A549 (cell line): ENCODE data around the gene MT1A. TPM values are rescaled to one million over a fixed set of nuclear protein-coding genes. Genes with fewer than 3 reads are reported as not detected.

Source experiments
- ATAC-seq, 2 experiments: fragments of 200-7000 bp in 1 of 2; fragments of >200 bp in 1 of 2; cut with Nextera tagmentation in 1 of 2; cut with Tn5 transposase in 1 of 2; 3 replicates each; pipeline versions ENCODE4 v1.8.0 to v1.9.1; 2018 to 2020; ENCODE audit warnings: mild to moderate bottlenecking in 1 of 2, moderate library complexity in 1 of 2
- CTCF ChIA-PET: fragments of 300-600 bp; sonication (Branson Sonifier 250); formaldehyde crosslinking; extraction: SDS; loops from one replicate; lab custom pipeline; 2021; ENCODE audit warnings: antibody characterized with exemption, inconsistent platforms; lab: Yijun Ruan, JAX
- POLR2A ChIA-PET: fragments of 350-600 bp; formaldehyde crosslinking; extraction: SDS; loops from one replicate; lab custom pipeline; 2021; ENCODE audit warnings: antibody characterized with exemption, inconsistent platforms; lab: Yijun Ruan, JAX
- DNase-seq, 2 experiments: peaks; one replicate each; pipeline versions ENCODE4 v3.0.0 to v3.0.0-alpha.2; 2011 to 2016; ENCODE audit warnings: low read depth in 1 of 2, low spot score in 1 of 2
- FAIRE-seq: peaks from 2 replicates; lab custom pipeline; 2011; peaks lifted over from hg19 to GRCh38; lab: Jason Lieb, UNC
- H3K27ac ChIP-seq, 2 experiments: fragments of >200 bp; sonication (Bioruptor Twin); formaldehyde crosslinking; 3 replicates each; pipeline ENCODE4 v1.5.1; 2016 to 2017
- H3K4me1 ChIP-seq: fragments of >200 bp; sonication (Bioruptor Twin); formaldehyde crosslinking; 3 replicates; pipeline ENCODE4 v1.6.1; 2016
- H3K4me2 ChIP-seq: fragments of >200 bp; sonication (Bioruptor Twin); formaldehyde crosslinking; 3 replicates; pipeline ENCODE4 v1.6.1; 2016
- H3K4me3 ChIP-seq: fragments of >200 bp; sonication (Bioruptor Twin); formaldehyde crosslinking; 3 replicates; pipeline ENCODE4 v1.5.1; 2016
- H3K9me3 ChIP-seq: fragments of >200 bp; sonication (Bioruptor Twin); formaldehyde crosslinking; 3 replicates; pipeline ENCODE4 v1.6.1; 2016
- BHLHE40 ChIP-seq: IDR thresholded peaks from 2 replicates; pipeline ENCODE4 v1.6.1; 2012; ENCODE audit warnings: low read depth, low read length, inconsistent platforms
- CBX2 ChIP-seq: fragments of 200-600 bp; sonication (generic); IDR thresholded peaks from 2 replicates; pipeline ENCODE4 v1.6.1; 2016; ENCODE audit warnings: low read depth, mild to moderate bottlenecking, borderline replicate concordance
- CBX8 ChIP-seq: fragments of 200-600 bp; sonication (generic); IDR thresholded peaks from 2 replicates; pipeline ENCODE4 v1.6.1; 2016
- FOSB ChIP-seq: fragments of 250-450 bp; sonication (Bioruptor Pico); IDR thresholded peaks from 2 replicates; pipeline ENCODE4 v1.5.0; 2020; ENCODE audit warnings: mild to moderate bottlenecking, moderate library complexity
- FOSL2 ChIP-seq, 2 experiments: fragments of 450-650 bp in 1 of 2; fragments of >200 bp in 1 of 2; sonication (Bioruptor Twin) in 1 of 2; formaldehyde crosslinking; IDR thresholded peaks; 2 replicates each; pipeline versions ENCODE4 v1.5.0 to v1.6.1; 2016 to 2020; ENCODE audit warnings: mild to moderate bottlenecking in 1 of 2, moderate library complexity in 1 of 2
- FOXS1 ChIP-seq: fragments of 250-450 bp; sonication (Bioruptor Pico); IDR thresholded peaks from 2 replicates; pipeline ENCODE4 v1.5.0; 2020; ENCODE audit warnings: mild to moderate bottlenecking, moderate library complexity
- GATA3 ChIP-seq: IDR thresholded peaks from 2 replicates; pipeline ENCODE4 v1.6.1; 2012; ENCODE audit warnings: borderline replicate concordance
- HDAC2 ChIP-seq: fragments of 200-600 bp; sonication (generic); IDR thresholded peaks from 2 replicates; pipeline ENCODE4 v1.6.1; 2016
- HOXB13 ChIP-seq: fragments of 250-450 bp; sonication (Bioruptor Pico); IDR thresholded peaks from 2 replicates; pipeline ENCODE4 v1.5.0; 2020; ENCODE audit warnings: low read depth, mild to moderate bottlenecking, moderate library complexity
- KDM5A ChIP-seq: fragments of 200-600 bp; sonication (generic); IDR thresholded peaks from 2 replicates; pipeline ENCODE4 v1.6.1; 2016; ENCODE audit warnings: antibody characterized with exemption, mild to moderate bottlenecking
- MAFK ChIP-seq: fragments of 450-650 bp; IDR thresholded peaks from 2 replicates; pipeline ENCODE4 v1.6.1; 2014; ENCODE audit not compliant: partially characterized antibody
- MAZ ChIP-seq: fragments of 150-350 bp; IDR thresholded peaks from 2 replicates; pipeline ENCODE4 v1.6.1; 2014; ENCODE audit warnings: antibody characterized with exemption, low read depth, low read length, borderline replicate concordance
- MYC ChIP-seq: IDR thresholded peaks from 2 replicates; pipeline ENCODE4 v1.6.1; 2012; ENCODE audit warnings: mild to moderate bottlenecking, inconsistent platforms, low read length, improper control_type of control experiment, borderline replicate concordance
- POLR2A ChIP-seq: IDR thresholded peaks from 2 replicates; pipeline ENCODE4 v1.6.1; 2012; ENCODE audit warnings: mild to moderate bottlenecking, low read length
- POLR2AphosphoS2 ChIP-seq: conservative IDR thresholded peaks from 2 replicates; pipeline ENCODE4 v1.6.1; 2012; ENCODE audit warnings: low read length, improper control_type of control experiment, inconsistent platforms
- RARB ChIP-seq: fragments of 250-450 bp; sonication (Bioruptor Pico); IDR thresholded peaks from 2 replicates; pipeline ENCODE4 v1.8.0; 2021; ENCODE audit warnings: mild to moderate bottlenecking, moderate library complexity
- RFX5 ChIP-seq: fragments of 450-650 bp; IDR thresholded peaks from 2 replicates; pipeline ENCODE4 v1.7.1; 2014; ENCODE audit warnings: antibody characterized with exemption, mild to moderate bottlenecking, moderate library complexity
- SREBF2 ChIP-seq: fragments of 450-650 bp; IDR thresholded peaks from 2 replicates; pipeline ENCODE4 v1.6.1; 2014; ENCODE audit warnings: mild to moderate bottlenecking, moderate library complexity
- TP53 ChIP-seq: fragments of 250-450 bp; sonication (Bioruptor Pico); IDR thresholded peaks from 2 replicates; pipeline ENCODE4 v1.5.0; 2021; ENCODE audit warnings: mild to moderate bottlenecking, moderate library complexity
- ZFP36 ChIP-seq: fragments of 450-650 bp; IDR thresholded peaks from 2 replicates; pipeline ENCODE4 v1.6.1; 2014; ENCODE audit warnings: borderline replicate concordance; ENCODE audit not compliant: partially characterized antibody
- ZSCAN20 ChIP-seq: fragments of 250-450 bp; sonication (Bioruptor Pico); IDR thresholded peaks from 2 replicates; pipeline ENCODE4 v1.8.0; 2022; ENCODE audit warnings: mild to moderate bottlenecking, moderate library complexity
- WGBS: methylation state at CpG from one replicate; pipeline ENCODE4 v1.1.6; 2017; ENCODE audit errors: missing lambda C conversion rate; 5-methylcytosine and 5-hydroxymethylcytosine counted together
- polyA plus RNA-seq, 4 experiments: library from polyadenylated mRNA; depleted of rRNA in 3 of 4; stranded (reverse); fragments of >200 nt; fragmentation: RNase III in 1 of 4; extraction: RNeasy Plus Mini Kit Qiagen cat#74134 plus additional on column Dnase treatment in 1 of 4; gene quantifications; 2 replicates in 3 of 4; 3 replicates in 1 of 4; pipeline ENCODE4 v1.2.3, GENCODE V29; 2011 to 2017
- TF ChIP-seq, protein P1 (sequence below): fragments of 150-350 bp; IDR thresholded peaks from 2 replicates; pipeline ENCODE4 v1.6.1; 2014; ENCODE audit warnings: low read depth, mild to moderate bottlenecking, low read length
- TF ChIP-seq, protein P2 (sequence below): IDR thresholded peaks from 2 replicates; pipeline ENCODE4 v1.6.1; 2012
- TF ChIP-seq, protein P3 (sequence below): fragments of >200 bp; sonication (Bioruptor Twin); formaldehyde crosslinking; IDR thresholded peaks from 3 replicates; pipeline ENCODE4 v1.6.1; 2016
- TF ChIP-seq, protein P4 (sequence below): fragments of >200 bp; sonication (Bioruptor Twin); formaldehyde crosslinking; IDR thresholded peaks from 3 replicates; pipeline ENCODE4 v1.5.1; 2016

The MT1A gene
- polyA plus RNA-seq, 2 of the 4 experiments (the other 2 are of a cell fraction), result 5.3 to 12.8 TPM

DNA sequence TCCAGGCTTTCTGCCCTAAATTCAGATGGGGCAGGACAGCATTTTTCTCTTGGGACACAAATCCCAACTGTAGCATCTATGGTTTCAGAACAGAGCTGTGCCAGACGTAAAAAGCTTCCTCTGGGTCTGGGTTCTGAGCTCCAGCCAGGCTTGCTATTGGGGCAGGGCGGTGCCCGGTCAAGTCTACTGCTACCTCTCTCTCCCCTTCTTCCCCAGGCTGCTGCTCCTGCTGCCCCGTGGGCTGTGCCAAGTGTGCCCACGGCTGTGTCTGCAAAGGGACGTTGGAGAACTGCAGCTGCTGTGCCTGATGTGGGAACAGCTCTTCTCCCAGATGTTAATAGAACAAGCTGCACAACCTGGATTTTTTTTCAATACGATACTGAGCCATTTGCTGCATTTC, 4.9 kb upstream of the MT1A start (continued):
- TF ChIP-seq, protein P1, sequence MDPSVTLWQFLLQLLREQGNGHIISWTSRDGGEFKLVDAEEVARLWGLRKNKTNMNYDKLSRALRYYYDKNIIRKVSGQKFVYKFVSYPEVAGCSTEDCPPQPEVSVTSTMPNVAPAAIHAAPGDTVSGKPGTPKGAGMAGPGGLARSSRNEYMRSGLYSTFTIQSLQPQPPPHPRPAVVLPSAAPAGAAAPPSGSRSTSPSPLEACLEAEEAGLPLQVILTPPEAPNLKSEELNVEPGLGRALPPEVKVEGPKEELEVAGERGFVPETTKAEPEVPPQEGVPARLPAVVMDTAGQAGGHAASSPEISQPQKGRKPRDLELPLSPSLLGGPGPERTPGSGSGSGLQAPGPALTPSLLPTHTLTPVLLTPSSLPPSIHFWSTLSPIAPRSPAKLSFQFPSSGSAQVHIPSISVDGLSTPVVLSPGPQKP, result no peak
- TF ChIP-seq ZSCAN20 (CRISPR knock-in tag) (no peak), CBX2 (no peak), HDAC2 (no peak), FOXS1 (no peak), CBX8 (no peak), ZFP36 (no peak), MAZ (no peak), RARB (CRISPR knock-in tag) (no peak), MAFK (no peak)
- TF ChIP-seq, all 56 proteins: peak for 0

DNA sequence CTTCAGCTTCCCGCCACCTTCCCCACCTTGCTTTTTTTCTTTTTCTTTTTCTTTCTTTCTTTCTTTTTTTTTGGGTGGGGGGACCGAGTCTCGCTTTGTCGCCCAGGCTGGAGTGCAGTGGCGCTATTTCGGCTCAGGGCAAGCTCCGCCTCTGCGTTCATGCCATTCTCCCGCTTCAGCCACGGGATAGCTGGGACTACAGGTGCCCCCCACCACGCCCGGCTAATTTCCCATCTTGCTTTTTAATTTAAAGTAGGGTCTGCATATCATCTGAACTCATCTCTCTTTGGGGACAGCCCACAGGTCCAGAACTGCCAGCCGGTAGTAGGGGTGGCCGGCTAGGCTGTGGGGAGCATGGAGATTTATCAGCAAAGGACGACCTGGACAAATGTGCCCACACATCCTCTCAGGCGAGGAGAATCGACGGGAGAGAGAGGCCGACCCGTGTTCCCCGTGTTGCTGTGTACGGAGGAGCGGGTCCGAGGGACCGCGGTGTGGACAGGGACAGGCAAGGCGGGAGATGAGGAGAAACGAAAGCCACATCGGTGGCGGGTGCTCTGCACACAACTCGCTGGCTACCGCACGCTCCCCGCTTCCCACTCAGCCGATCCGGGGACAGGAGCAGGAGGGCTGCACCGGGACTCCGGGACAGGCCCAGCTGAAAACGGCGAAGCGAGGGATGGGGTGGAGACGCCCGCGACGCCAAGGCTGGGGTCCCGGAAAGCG, 3.6 kb upstream of the MT1A start:
- POLR2A ChIA-PET, result no interaction called here
- Histone ChIP-seq H3K4me1 (0 out of 3 replicates have a peak, but pooled peaks cover 3% of the 10 kb centered on the region), H3K4me3 (no peak overlapping the region), H3K4me2 (no peak overlapping the region), H3K27ac (no peak overlapping the region), H3K9me3 (no peaks in the 10 kb centered on the region)
- TF ChIP-seq, protein P2, sequence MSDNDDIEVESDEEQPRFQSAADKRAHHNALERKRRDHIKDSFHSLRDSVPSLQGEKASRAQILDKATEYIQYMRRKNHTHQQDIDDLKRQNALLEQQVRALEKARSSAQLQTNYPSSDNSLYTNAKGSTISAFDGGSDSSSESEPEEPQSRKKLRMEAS, result no peak
- TF ChIP-seq FOXS1, result no peak
- no peak for TF ChIP-seq FOSL2 (IDR thresholded peaks at IDR 0.05)
- TF ChIP-seq FOSL2 (CRISPR knock-in tag; IDR thresholded peaks at IDR 0.05), result no peak
- TF ChIP-seq KDM5A, result no peak
- TF ChIP-seq, protein P1, result no peak
- TF ChIP-seq HOXB13, result no peak
- WGBS, result 82% methylated on average over 47 of the region's 47 CpGs
- FAIRE-seq, result no peak
- CTCF ChIA-PET, result interaction anchor here (0.8 to 25.6 kb wide), 5 partner anchors 9 to 67 kb away, joined by 3 to 340 read pairs (median 4); partner anchors contain the start of gene MT2A
- ATAC-seq, result no peak
- no peak for DNase-seq

DNA sequence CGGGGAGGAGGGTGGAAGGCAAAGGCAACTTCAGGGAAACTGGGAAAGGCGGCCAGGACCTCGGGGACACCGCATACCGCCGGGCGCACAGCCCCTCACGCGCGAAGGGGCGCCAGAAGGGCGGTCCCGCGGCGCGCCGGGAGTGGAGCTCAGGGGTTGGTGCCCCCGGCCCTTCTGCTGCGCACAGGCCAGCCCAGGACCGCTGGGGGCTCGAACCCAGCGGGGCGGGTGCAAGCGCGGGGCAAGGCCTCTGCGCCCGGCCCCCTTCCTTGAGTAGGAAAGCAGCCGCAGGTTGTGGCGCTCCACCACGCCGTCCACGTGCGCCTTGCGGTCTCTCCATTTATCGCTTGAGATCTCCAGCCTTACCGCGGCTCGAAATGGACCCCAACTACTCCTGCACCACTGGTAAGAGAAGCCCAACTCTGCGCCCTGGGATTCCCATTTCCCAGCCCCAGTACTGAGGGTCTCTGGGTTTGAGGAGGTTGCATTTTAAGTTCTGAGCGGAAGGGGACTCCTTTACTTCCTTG, 3.0 kb upstream of the MT1A start:
- POLR2A ChIA-PET, result no interaction called here
- FAIRE-seq, result no peak
- DNase-seq, result no peak

More for the DNA sequence above, 3.0 kb upstream of the MT1A start:
- Histone ChIP-seq H3K4me2 (no peak overlapping the region), H3K4me3 (no peak overlapping the region), H3K27ac (no peak overlapping the region), H3K9me3 (no peaks in the 10 kb centered on the region), H3K4me1 (0 out of 3 replicates have a peak, but pooled peaks cover 3% of the 10 kb centered on the region)
- CTCF ChIA-PET, result interaction anchor here (1.2 to 25.6 kb wide), 2 partner anchors 8 to 26 kb away, joined by 4 to 340 read pairs; partner anchors contain the start of gene MT2A
- WGBS, result 80% methylated on average over 37 of the region's 40 CpGs
- TF ChIP-seq RARB (CRISPR knock-in tag) (no peak), RFX5 (no peak), CBX8 (no peak), TP53 (CRISPR knock-in tag) (no peak), POLR2AphosphoS2 (no peak), POLR2A (no peak), KDM5A (no peak), FOSB (no peak), MYC (no peak), MAZ (no peak), SREBF2 (no peak), BHLHE40 (no peak), GATA3 (no peak)
- TF ChIP-seq, protein P3, sequence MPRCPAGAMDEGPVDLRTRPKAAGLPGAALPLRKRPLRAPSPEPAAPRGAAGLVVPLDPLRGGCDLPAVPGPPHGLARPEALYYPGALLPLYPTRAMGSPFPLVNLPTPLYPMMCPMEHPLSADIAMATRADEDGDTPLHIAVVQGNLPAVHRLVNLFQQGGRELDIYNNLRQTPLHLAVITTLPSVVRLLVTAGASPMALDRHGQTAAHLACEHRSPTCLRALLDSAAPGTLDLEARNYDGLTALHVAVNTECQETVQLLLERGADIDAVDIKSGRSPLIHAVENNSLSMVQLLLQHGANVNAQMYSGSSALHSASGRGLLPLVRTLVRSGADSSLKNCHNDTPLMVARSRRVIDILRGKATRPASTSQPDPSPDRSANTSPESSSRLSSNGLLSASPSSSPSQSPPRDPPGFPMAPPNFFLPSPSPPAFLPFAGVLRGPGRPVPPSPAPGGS, result no peak
- TF ChIP-seq, protein P4, sequence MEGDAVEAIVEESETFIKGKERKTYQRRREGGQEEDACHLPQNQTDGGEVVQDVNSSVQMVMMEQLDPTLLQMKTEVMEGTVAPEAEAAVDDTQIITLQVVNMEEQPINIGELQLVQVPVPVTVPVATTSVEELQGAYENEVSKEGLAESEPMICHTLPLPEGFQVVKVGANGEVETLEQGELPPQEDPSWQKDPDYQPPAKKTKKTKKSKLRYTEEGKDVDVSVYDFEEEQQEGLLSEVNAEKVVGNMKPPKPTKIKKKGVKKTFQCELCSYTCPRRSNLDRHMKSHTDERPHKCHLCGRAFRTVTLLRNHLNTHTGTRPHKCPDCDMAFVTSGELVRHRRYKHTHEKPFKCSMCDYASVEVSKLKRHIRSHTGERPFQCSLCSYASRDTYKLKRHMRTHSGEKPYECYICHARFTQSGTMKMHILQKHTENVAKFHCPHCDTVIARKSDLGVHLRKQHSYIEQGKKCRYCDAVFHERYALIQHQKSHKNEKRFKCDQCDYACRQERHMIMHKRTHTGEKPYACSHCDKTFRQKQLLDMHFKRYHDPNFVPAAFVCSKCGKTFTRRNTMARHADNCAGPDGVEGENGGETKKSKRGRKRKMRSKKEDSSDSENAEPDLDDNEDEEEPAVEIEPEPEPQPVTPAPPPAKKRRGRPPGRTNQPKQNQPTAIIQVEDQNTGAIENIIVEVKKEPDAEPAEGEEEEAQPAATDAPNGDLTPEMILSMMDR, result no peak
- no peak for ATAC-seq
